Transverse colon (tissue), 4 donors: ENCODE results near the gene FKBP1A. TPM values are rescaled to one million over a fixed set of nuclear protein-coding genes. Genes with fewer than 3 reads are reported as not detected.

Experiments used
- DNase-seq: peaks from one replicate; pipeline ENCODE4 v3.0.0-alpha.2; 2019
- H3K27ac ChIP-seq, 4 donors: fragments of 200-600 bp; sonication (generic); 2 replicates each; pipeline ENCODE4 v1.5.1; 2016 to 2018; ENCODE audit warnings: inconsistent platforms in 4 of 4
- H3K27me3 ChIP-seq: fragments of 200-600 bp; sonication (generic); 2 replicates; pipeline ENCODE4 v1.5.1; 2017; ENCODE audit warnings: inconsistent platforms
- H3K36me3 ChIP-seq, 4 donors: fragments of 200-600 bp; sonication (generic); 2 replicates each; pipeline ENCODE4 v1.5.1; 2017 to 2019; ENCODE audit warnings: inconsistent platforms in 4 of 4
- H3K4me1 ChIP-seq, 4 donors: fragments of 200-600 bp; sonication (generic); 2 replicates each; pipeline ENCODE4 v1.5.1; 2017 to 2020; ENCODE audit warnings: inconsistent platforms in 4 of 4
- H3K4me3 ChIP-seq, 4 donors: fragments of 200-600 bp; sonication (generic); 1 replicate in 1 of 4; 2 replicates in 3 of 4; pipeline versions ENCODE4 v1.5.1 to v1.6.1; 2017 to 2019; ENCODE audit warnings: inconsistent platforms in 4 of 4
- H3K9me3 ChIP-seq, 2 donors: fragments of 200-600 bp; sonication (generic); 2 replicates each; pipeline ENCODE4 v1.5.1; 2017 to 2019; ENCODE audit warnings: inconsistent platforms in 2 of 2
- EP300 ChIP-seq: sonication (generic); formaldehyde crosslinking; IDR thresholded peaks from one replicate; pipeline ENCODE4 v1.6.1; 2017; ENCODE audit warnings: antibody characterized with exemption, low read depth
- POLR2A ChIP-seq: fragments of 450-650 bp; IDR thresholded peaks from one replicate; pipeline ENCODE4 v1.6.1; 2016; ENCODE audit warnings: antibody characterized with exemption, mild to moderate bottlenecking, moderate library complexity
- POLR2AphosphoS5 ChIP-seq, 3 donors: sonication (generic); formaldehyde crosslinking; IDR thresholded peaks; one replicate each; pipeline ENCODE4 v1.6.1; 2016; ENCODE audit warnings: antibody characterized with exemption in 3 of 3
- WGBS, 2 donors: methylation state at CpG; one replicate each; pipeline ENCODE4 v1.1.5; 2018; ENCODE audit warnings: low coverage in 1 of 2; 5-methylcytosine and 5-hydroxymethylcytosine counted together
- in situ Hi-C, 4 donors: fragments of 200-750 bp; cut with MboI; loops; one replicate each; pipeline versions ENCODE4 v1.15.0 to v1.15.1; 2017; ENCODE audit warnings: low sequenced_read_pairs in 3 of 4, low pct_ligation_motif_present in 1 of 4, low pct_unique_long_range_greater_than_20kb in 1 of 4
- intact Hi-C: fragments of 100-400 bp; cut with DNase I; formaldehyde crosslinking; loops from one replicate; pipeline ENCODE4 v1.15.1; 2023; ENCODE audit warnings: low total_unique reads
- total RNA-seq, 4 donors: library from RNA; depleted of rRNA; stranded (reverse); fragments of >200 nt; gene quantifications; one replicate each; pipeline ENCODE4 v1.1.0, GENCODE V29; 2016
- TF ChIP-seq, protein P1 (sequence below), 5 experiments: fragments of 200-600 bp in 3 of 5; fragments of 450-650 bp in 2 of 5; sonication (generic) in 3 of 5; IDR thresholded peaks; 1 replicate in 2 of 5; 2 replicates in 3 of 5; pipeline ENCODE4 v1.5.1; 2016 to 2017; ENCODE audit warnings: antibody characterized with exemption in 5 of 5, inconsistent platforms in 3 of 5, mild to moderate bottlenecking in 2 of 5, moderate library complexity in 1 of 5

Gene FKBP1A
- total RNA-seq, 4 donors from 2014 or later: 120 to 202 (median 144) TPM

DNA sequence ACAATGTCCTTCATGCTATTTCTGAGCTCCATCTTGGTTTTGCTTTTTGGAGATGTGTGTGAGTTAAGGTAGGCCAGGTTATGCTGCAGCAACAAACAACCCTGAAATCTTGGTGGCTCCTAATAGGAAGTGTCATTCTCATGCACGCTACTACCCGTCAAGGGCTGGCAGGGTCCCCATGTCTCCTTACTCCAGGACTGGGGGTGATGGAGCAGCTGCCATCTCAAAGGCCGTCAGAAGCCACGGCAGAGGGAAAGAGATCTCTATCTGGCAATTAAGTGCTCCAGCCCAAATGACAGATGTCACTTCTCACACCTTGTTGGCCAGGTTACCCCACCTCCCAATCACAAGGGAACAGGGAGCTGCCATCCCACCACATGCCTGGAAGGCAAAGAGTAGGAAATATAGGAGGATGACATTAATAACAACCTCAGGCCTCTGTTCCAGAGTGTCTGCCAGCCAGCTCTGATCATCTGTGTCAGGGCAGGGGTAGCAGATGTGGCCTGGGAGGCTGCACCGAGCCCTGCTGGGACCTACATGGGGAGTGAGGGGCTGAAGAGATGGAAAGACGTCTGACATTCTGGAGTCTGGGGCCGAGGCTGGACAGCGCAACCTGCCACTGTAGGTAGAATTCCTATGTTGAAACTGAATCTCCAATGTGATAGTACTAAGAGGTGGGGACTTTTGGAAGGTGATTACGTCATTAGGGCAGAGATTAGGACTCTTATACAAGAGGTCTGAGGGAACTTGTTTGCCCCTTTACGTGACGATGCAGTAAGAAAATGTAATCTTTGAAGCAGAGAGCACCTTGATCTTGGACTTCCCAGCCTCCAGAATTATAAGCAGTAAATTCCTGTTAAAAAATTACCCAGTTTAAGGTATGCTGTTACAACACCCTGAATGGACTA, 59.1 kb downstream of the FKBP1A start:
- H3K9me3 ChIP-seq: no peaks in the 10 kb centered on the region
- H3K27ac ChIP-seq: no peak overlapping the region
- H3K4me1 ChIP-seq: peaks cover 23 to 37% (median 24%) of the 10 kb centered on the region in 4 donors
- H3K36me3 ChIP-seq: no peaks in the 10 kb centered on the region
- 94 to 96% methylated on average over 5 to 11 of the region's 11 CpGs for WGBS, 2 donors
- no peaks in the 10 kb centered on the region for H3K27me3 ChIP-seq
- intact Hi-C loops (no loop called here), in situ Hi-C loops (loop anchor here in 1 of 4 donors (10.0 kb wide), 1 partner anchor 51 kb away; no protein-coding TSS in a partner anchor)
- no peak for DNase-seq
- no peak overlapping the region for H3K4me3 ChIP-seq
- TF ChIP-seq EP300: no peak
- TF ChIP-seq POLR2AphosphoS5 (IDR thresholded peaks at IDR 0.05): no peak
- no peak for TF ChIP-seq POLR2A
- TF ChIP-seq, protein P1, sequence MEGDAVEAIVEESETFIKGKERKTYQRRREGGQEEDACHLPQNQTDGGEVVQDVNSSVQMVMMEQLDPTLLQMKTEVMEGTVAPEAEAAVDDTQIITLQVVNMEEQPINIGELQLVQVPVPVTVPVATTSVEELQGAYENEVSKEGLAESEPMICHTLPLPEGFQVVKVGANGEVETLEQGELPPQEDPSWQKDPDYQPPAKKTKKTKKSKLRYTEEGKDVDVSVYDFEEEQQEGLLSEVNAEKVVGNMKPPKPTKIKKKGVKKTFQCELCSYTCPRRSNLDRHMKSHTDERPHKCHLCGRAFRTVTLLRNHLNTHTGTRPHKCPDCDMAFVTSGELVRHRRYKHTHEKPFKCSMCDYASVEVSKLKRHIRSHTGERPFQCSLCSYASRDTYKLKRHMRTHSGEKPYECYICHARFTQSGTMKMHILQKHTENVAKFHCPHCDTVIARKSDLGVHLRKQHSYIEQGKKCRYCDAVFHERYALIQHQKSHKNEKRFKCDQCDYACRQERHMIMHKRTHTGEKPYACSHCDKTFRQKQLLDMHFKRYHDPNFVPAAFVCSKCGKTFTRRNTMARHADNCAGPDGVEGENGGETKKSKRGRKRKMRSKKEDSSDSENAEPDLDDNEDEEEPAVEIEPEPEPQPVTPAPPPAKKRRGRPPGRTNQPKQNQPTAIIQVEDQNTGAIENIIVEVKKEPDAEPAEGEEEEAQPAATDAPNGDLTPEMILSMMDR (IDR thresholded peaks at IDR 0.05): no peak

DNA sequence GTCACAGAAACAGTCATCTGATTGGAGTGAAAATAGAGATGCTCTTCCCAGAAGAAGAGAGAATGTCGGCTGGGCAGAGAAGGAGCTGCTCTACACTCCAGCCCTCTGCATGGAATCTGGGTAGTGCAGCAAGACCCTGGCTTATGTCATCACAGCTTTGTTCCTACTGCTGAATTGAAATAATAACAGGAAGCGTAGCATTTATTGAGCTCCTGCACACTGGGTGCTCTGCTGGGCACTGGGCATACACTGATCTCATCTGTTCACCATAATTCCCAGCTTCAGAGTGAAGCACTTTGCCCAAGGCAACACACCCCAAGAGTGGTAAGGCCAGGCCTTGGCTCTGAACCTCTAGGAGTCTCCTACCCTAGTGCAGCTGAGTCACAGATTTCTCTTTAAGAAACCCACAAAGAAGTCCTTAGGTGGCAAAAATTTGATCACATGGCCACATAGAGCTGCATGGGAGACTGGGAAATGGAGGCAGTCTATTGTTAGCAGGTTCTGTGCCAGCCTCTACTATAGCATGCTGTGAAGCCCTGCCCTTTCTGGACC, 60.0 kb downstream of the FKBP1A start:
- intact Hi-C loops: no loop called here
- no peaks in the 10 kb centered on the region for H3K27me3 ChIP-seq
- 100% methylated on average over 1 to 2 of the region's 2 CpGs for WGBS, 2 donors
- H3K4me1 ChIP-seq: peaks cover 31 to 46% (median 33%) of the 10 kb centered on the region in 4 donors
- H3K9me3 ChIP-seq: no peaks in the 10 kb centered on the region
- H3K27ac ChIP-seq: no peak overlapping the region
- TF ChIP-seq POLR2A (no peak), EP300 (no peak), POLR2AphosphoS5 (IDR thresholded peaks at IDR 0.05) (no peak)
- TF ChIP-seq, protein P1 (IDR thresholded peaks at IDR 0.05): no peak
- H3K36me3 ChIP-seq: no peaks in the 10 kb centered on the region
- in situ Hi-C loops: loop anchor here in 1 of 4 donors (10.0 kb wide), 1 partner anchor 52 kb away; no protein-coding TSS in a partner anchor
- H3K4me3 ChIP-seq: no peak overlapping the region
- no peak for DNase-seq

DNA sequence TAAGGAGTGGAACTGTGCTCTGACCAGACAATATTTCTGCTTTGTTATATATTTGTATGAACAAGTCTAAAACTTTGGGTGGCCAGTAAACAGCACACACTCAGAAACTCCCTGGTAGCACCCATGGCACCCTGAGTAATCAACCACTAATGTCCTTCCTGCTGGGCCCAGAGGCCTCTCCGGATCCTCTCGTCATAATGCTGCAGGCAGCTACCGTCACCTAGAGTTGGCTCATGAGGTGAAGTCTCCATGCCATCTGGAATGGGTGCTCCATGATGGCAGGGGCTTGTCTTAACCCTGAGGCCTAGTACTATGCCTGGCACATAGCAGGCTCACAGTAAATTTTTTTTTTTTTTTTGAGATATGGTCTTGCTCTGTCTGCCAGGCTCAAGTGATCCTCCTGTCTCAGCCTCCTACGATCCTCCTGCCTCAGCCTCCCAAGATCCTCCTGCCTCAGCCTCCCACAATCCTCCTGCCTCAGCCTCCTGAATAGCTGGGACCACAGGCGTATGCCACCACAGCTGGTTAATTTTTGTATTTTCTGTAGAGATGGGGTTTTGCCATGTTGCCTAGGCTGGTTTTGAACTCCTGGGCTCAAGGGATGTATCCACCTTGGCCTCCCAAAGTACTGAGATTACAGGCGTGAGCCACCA, 60.9 kb downstream of the FKBP1A start:
- TF ChIP-seq POLR2A: no peak
- no peak for TF ChIP-seq EP300
- TF ChIP-seq, protein P1 (IDR thresholded peaks at IDR 0.05): no peak
- TF ChIP-seq POLR2AphosphoS5 (IDR thresholded peaks at IDR 0.05): no peak
- H3K4me3 ChIP-seq: no peak overlapping the region
- no peak for DNase-seq
- intact Hi-C loops (no loop called here), in situ Hi-C loops (loop anchor here in 1 of 4 donors (10.0 kb wide), 1 partner anchor 53 kb away; no protein-coding TSS in a partner anchor)
- H3K9me3 ChIP-seq: no peaks in the 10 kb centered on the region
- WGBS, 2 donors: 87 to 89% methylated on average over 3 to 6 of the region's 6 CpGs
- H3K27me3 ChIP-seq: no peaks in the 10 kb centered on the region
- no peaks in the 10 kb centered on the region for H3K36me3 ChIP-seq
- no peak overlapping the region for H3K27ac ChIP-seq
- peaks cover 34 to 47% (median 39%) of the 10 kb centered on the region in 4 donors for H3K4me1 ChIP-seq

DNA sequence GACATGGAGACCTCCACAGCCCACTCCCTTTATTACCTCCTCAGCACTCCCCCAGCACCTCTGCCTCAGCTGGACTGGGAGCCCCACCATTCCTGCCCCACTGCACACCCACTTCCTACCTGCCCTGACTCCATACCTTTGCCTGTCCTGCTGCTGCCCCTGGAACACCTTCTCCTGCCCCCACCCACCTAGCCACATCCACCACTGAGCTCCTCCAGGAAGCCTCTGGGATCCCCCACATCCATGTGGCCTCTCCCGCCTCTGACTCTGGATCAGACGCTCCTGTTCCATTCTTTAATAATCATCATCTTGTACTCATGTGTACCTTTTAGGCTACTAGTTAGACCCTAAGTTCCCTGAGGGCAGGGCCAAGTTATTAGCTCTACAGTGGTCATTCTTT, 61.8 kb downstream of the FKBP1A start:
- Histone ChIP-seq H3K36me3 (no peaks in the 10 kb centered on the region), H3K4me1 (peaks cover 34 to 50% (median 44%) of the 10 kb centered on the region in 4 donors), H3K27ac (peak overlapping the region; percentile 93 to 99 (median 98)), H3K4me3 (no peak overlapping the region), H3K27me3 (no peaks in the 10 kb centered on the region), H3K9me3 (no peaks in the 10 kb centered on the region)
- in situ Hi-C loops: loop anchor here in 1 of 4 donors (10.0 kb wide), 1 partner anchor 54 kb away; no protein-coding TSS in a partner anchor
- DNase-seq: no peak
- WGBS, 2 donors: 80 to 98% methylated on average over 1 to 2 of the region's 2 CpGs
- intact Hi-C loops: no loop called here
- no peak for TF ChIP-seq POLR2A
- no peak for TF ChIP-seq POLR2AphosphoS5 (IDR thresholded peaks at IDR 0.05)
- TF ChIP-seq EP300: no peak
- TF ChIP-seq, protein P1 (IDR thresholded peaks at IDR 0.05): no peak
